ENCODE measurements around the gene SRF. TPM values are rescaled to one million over a fixed set of nuclear protein-coding genes. Genes with fewer than 3 reads are reported as not detected.

Gene SRF
- total RNA-seq, 1 experiment from 2014 or later, result 33.2 TPM

- no peaks in the 10 kb centered on the region for H3K27me3 ChIP-seq (replicated peaks; ENCODE audit: insufficient read depth, low read depth, low read length, poor library complexity)
- no peak overlapping the region for H3K4me3 ChIP-seq (ENCODE audit: low read depth, low read length, poor library complexity, severe bottlenecking)
- intact Hi-C loops (cut with micrococcal nuclease; ENCODE audit: unreplicated experiment), result no loop called here
- H3K27ac ChIP-seq (ENCODE audit: low read depth, low read length, poor library complexity, severe bottlenecking), result no peak overlapping the region
- H3K9me3 ChIP-seq (ENCODE audit: low read depth, low read length, poor library complexity, severe bottlenecking), result no peaks in the 10 kb centered on the region
- POLR2A ChIA-PET (ENCODE audit: low non-redundant PET), result no interaction called here
- BruUV-seq (replicated peaks), result no TSS peak
- CTCF ChIA-PET, result no interaction called here
- H3K36me3 ChIP-seq (ENCODE audit: insufficient read depth, low read length, poor library complexity, severe bottlenecking), result peaks cover 13% of the 10 kb centered on the region
- no peaks in the 10 kb centered on the region for H3K4me1 ChIP-seq (ENCODE audit: insufficient read depth, low read length, poor library complexity, severe bottlenecking)
- TF ChIP-seq EZH2 (IDR thresholded peaks at IDR 0.05; ENCODE audit: borderline replicate concordance, low read depth, low read length, poor library complexity, severe bottlenecking) (no peak), CTCF (conservative IDR thresholded peaks at IDR 0.05; ENCODE audit: low read depth, low read length) (no peak)
- no peak for DNase-seq (ENCODE audit: low spot score)
Measured at GRCh38 chr6:43219119-43219518, 48.0 kb downstream of the SRF start.

- H3K4me1 ChIP-seq (ENCODE audit: insufficient read depth, low read length, poor library complexity, severe bottlenecking), result no peaks in the 10 kb centered on the region
- peaks cover 13% of the 10 kb centered on the region for H3K36me3 ChIP-seq (ENCODE audit: insufficient read depth, low read length, poor library complexity, severe bottlenecking)
- H3K9me3 ChIP-seq (ENCODE audit: low read depth, low read length, poor library complexity, severe bottlenecking), result no peaks in the 10 kb centered on the region
- intact Hi-C loops (cut with micrococcal nuclease; ENCODE audit: unreplicated experiment), result no loop called here
- no peak overlapping the region for H3K4me3 ChIP-seq (ENCODE audit: low read depth, low read length, poor library complexity, severe bottlenecking)
- H3K27me3 ChIP-seq (replicated peaks; ENCODE audit: insufficient read depth, low read depth, low read length, poor library complexity), result no peaks in the 10 kb centered on the region
- no peak for DNase-seq (ENCODE audit: low spot score)
- no peak overlapping the region for H3K27ac ChIP-seq (ENCODE audit: low read depth, low read length, poor library complexity, severe bottlenecking)
- ChIA-PET POLR2A (ENCODE audit: low non-redundant PET) (no interaction called here), CTCF (no interaction called here)
- TF ChIP-seq EZH2 (IDR thresholded peaks at IDR 0.05; ENCODE audit: borderline replicate concordance, low read depth, low read length, poor library complexity, severe bottlenecking) (no peak), CTCF (conservative IDR thresholded peaks at IDR 0.05; ENCODE audit: low read depth, low read length) (no peak)
- BruUV-seq (replicated peaks), result no TSS peak
Measured at GRCh38 chr6:43219814-43220213, 48.7 kb downstream of the SRF start.

GRCh38 chr6:43220439-43220951 is 49.4 kb downstream of the SRF start:
- no peak overlapping the region for H3K27ac ChIP-seq (ENCODE audit: low read depth, low read length, poor library complexity, severe bottlenecking)
- no TSS peak for BruUV-seq (replicated peaks)
- intact Hi-C loops (cut with micrococcal nuclease; ENCODE audit: unreplicated experiment), result no loop called here
- H3K9me3 ChIP-seq (ENCODE audit: low read depth, low read length, poor library complexity, severe bottlenecking), result no peaks in the 10 kb centered on the region
- no peaks in the 10 kb centered on the region for H3K4me1 ChIP-seq (ENCODE audit: insufficient read depth, low read length, poor library complexity, severe bottlenecking)
- H3K36me3 ChIP-seq (ENCODE audit: insufficient read depth, low read length, poor library complexity, severe bottlenecking), result peaks cover 15% of the 10 kb centered on the region
- ChIA-PET CTCF (no interaction called here), POLR2A (ENCODE audit: low non-redundant PET) (interaction anchor here (0.5 kb wide), 1 partner anchor 18 kb away, joined by 6 read pairs; no protein-coding TSS in a partner anchor)
- TF ChIP-seq EZH2 (IDR thresholded peaks at IDR 0.05; ENCODE audit: borderline replicate concordance, low read depth, low read length, poor library complexity, severe bottlenecking) (no peak), CTCF (conservative IDR thresholded peaks at IDR 0.05; ENCODE audit: low read depth, low read length) (no peak)
- no peak for DNase-seq (ENCODE audit: low spot score)
- H3K4me3 ChIP-seq (ENCODE audit: low read depth, low read length, poor library complexity, severe bottlenecking), result no peak overlapping the region
- no peaks in the 10 kb centered on the region for H3K27me3 ChIP-seq (replicated peaks; ENCODE audit: insufficient read depth, low read depth, low read length, poor library complexity)

Data from A673 (cell line).